Fibroblast of the aortic adventitia (primary cell): ENCODE measurements around the gene TRMT5. TPM values are rescaled to one million over a fixed set of nuclear protein-coding genes. Genes with fewer than 3 reads are reported as not detected.

Experiments
- DNase-seq: peaks from one replicate; pipeline ENCODE4 v3.0.0-alpha.2; 2010; ENCODE audit warnings: low read depth
- H3K4me3 ChIP-seq: 2 replicates; pipeline ENCODE4 v1.5.1; 2011; ENCODE audit warnings: low read depth, mild to moderate bottlenecking, control low read depth, low read length, moderate library complexity
- CTCF ChIP-seq: IDR thresholded peaks from 2 replicates; pipeline ENCODE4 v1.5.1; 2011; ENCODE audit warnings: mild to moderate bottlenecking, low read length, control low read depth, inconsistent platforms; ENCODE audit not compliant: insufficient read depth
- total RNA-seq: library from RNA; depleted of rRNA; stranded (reverse); fragments of >200 nt; gene quantifications from 2 replicates; pipeline ENCODE4 v1.2.3, GENCODE V29; 2012; ENCODE audit warnings: low replicate concordance

TRMT5 gene
- total RNA-seq: 18.6 and 23.9 TPM in 2 replicates

- H3K4me3 ChIP-seq: peak within 1 kb of the TSS; percentile 87
- DNase-seq: peak; percentile 96
- TF ChIP-seq CTCF: no peak
Observed at GRCh38 chr14:60980811-60981632, at the start of gene TRMT5, which contains the start of gene SLC38A6. TSS of gene TRMT5 (minus strand) at chr14:60981079. CDS start at chr14:60980973, 106 bp downstream. TSS of gene SLC38A6 (plus strand) at chr14:60981245. CDS start at chr14:60981278, 33 bp downstream.

GRCh38 chr14:61026526-61026925 is 45.6 kb upstream of the TRMT5 start:
- DNase-seq: no peak
- no peak for TF ChIP-seq CTCF
- no peak overlapping the region for H3K4me3 ChIP-seq

- DNase-seq: peak; percentile 85
- peak overlapping the region; percentile 18 for H3K4me3 ChIP-seq
- peak; percentile 87 for TF ChIP-seq CTCF
Observed at GRCh38 chr14:61025251-61026223, 44.7 kb upstream of the TRMT5 start.

- TF ChIP-seq CTCF: no peak
- no peak overlapping the region for H3K4me3 ChIP-seq
- no peak for DNase-seq
Observed at GRCh38 chr14:61019537-61019936, 38.7 kb upstream of the TRMT5 start.

GRCh38 chr14:61003571-61003970 is 22.7 kb upstream of the TRMT5 start:
- TF ChIP-seq CTCF: no peak
- DNase-seq: peak; percentile 45
- no peak overlapping the region for H3K4me3 ChIP-seq

- no peak for DNase-seq
- H3K4me3 ChIP-seq: no peak overlapping the region
- TF ChIP-seq CTCF: no peak
Observed at GRCh38 chr14:60999536-60999935, 18.7 kb upstream of the TRMT5 start.
